Mucosa of gallbladder (tissue), 1 donor: ENCODE data around the gene AQP12B. TPM values are rescaled to one million over a fixed set of nuclear protein-coding genes. Genes with fewer than 3 reads are reported as not detected.

Source experiments
- DNase-seq: peaks from one replicate; pipeline ENCODE4 v3.0.0-alpha.2; 2020; ENCODE audit warnings: low spot score
- total RNA-seq: library from RNA; stranded (reverse); gene quantifications from one replicate; pipeline ENCODE4 v1.2.1, GENCODE V29; 2021
- donor health status: DM: no; HTN: no; CAD: no.

The AQP12B gene
- total RNA-seq, 1 donor from 2014 or later = not detected

DNA sequence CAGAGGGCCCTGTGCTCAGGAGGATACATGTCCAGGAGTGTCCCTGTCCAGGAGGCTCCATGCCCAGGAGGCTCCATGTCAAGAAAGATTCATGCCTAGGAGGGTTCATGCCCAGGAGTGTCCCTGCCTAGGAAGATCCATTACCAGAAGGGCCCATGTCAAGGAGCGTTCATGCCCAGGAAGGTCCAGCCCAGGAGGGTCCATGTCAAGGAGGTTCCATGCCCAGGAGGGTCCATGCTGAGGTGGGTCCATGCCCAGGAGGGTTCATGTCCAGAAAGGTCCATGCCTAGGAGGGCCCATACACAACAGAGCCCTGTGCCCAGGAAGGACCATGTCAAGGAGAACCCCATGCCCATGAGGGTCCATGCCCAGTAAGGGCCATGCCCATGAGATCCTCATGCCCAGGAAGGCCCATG lies 50.4 kb downstream of the AQP12B start:
- no peak for DNase-seq

DNA sequence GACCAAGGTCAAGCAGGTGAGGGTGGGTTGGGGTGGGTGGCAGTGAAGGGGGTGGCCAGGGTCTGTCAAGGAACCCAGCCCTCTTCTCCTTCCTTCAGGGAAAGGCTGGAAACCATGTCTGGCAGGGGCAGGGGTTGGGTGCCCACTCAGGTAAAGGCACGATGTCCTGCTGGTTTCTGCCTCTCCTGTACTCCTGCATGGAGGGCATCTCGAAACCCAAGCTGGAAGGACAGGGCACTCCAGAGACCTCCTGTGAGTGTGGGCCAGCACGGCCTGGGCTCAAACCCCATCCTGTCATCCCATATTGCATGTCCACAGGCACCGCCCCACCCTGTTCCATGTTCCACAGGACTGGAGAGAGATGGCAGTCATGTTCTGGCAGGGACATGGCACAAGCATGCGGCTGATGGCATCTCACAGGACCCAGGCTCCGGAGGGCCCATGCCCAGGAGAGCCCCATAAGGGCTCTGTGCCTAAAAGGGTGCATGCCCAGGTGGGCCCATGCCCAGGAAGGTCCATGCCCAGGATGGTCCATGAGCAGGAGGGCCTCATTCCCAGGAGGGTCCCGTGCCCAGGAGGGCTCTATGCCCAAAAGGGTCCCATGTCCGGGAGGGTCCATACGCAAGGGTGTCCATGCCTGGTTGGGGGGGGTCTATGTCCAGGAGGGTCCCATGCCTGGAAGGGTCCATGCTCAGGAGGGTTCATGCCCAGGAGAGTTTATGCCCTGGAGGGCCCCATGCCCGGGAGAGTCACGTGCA lies 51.0 kb downstream of the AQP12B start:
- DNase-seq = no peak

DNA sequence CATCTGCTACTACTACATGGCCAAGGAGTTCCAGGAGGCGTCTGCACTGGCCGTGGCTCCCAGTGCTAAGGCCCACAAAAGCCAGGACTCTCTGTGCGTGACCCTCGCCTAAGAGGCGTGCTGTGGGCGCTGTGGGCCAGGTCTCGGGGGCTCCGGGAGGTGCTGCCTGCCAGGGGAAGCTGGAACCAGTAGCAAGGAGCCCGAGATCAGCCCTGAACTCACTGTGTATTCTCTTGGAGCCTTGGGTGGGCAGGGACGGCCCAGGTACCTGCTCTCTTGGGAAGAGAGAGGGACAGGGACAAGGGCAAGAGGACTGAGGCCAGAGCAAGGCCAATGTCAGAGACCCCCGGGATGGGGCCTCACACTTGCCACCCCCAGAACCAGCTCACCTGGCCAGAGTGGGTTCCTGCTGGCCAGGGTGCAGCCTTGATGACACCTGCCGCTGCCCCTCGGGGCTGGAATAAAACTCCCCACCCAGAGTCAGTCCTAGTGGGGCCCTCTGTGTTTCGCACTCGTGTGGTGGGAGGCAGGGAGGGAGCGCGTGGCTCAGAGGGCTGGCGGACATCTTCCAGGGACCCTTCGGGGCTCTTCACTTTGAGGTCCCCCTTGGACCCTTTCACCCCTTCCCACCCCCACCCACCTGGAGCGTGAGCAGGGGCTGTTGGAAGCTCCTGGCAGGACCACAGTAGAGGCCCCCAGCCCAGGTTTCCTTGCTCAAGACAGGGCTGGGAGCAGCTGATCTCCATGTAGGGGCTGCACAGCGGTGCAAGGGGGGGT lies 51.7 kb downstream of the AQP12B start:
- DNase-seq = no peak

DNA sequence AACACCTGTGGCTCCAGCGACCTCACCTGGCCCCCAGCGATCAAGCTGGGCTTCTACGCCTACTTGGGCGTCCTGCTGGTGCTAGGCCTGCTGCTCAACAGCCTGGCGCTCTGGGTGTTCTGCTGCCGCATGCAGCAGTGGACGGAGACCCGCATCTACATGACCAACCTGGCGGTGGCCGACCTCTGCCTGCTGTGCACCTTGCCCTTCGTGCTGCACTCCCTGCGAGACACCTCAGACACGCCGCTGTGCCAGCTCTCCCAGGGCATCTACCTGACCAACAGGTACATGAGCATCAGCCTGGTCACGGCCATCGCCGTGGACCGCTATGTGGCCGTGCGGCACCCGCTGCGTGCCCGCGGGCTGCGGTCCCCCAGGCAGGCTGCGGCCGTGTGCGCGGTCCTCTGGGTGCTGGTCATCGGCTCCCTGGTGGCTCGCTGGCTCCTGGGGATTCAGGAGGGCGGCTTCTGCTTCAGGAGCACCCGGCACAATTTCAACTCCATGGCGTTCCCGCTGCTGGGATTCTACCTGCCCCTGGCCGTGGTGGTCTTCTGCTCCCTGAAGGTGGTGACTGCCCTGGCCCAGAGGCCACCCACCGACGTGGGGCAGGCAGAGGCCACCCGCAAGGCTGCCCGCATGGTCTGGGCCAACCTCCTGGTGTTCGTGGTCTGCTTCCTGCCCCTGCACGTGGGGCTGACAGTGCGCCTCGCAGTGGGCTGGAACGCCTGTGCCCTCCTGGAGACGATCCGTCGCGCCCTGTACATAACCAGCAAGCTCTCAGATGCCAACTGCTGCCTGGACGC lies 52.5 kb downstream of the AQP12B start:
- no peak for DNase-seq

- DNase-seq = no peak
Measured at GRCh38 chr2:240629619-240629967, 53.1 kb downstream of the AQP12B start.

DNA sequence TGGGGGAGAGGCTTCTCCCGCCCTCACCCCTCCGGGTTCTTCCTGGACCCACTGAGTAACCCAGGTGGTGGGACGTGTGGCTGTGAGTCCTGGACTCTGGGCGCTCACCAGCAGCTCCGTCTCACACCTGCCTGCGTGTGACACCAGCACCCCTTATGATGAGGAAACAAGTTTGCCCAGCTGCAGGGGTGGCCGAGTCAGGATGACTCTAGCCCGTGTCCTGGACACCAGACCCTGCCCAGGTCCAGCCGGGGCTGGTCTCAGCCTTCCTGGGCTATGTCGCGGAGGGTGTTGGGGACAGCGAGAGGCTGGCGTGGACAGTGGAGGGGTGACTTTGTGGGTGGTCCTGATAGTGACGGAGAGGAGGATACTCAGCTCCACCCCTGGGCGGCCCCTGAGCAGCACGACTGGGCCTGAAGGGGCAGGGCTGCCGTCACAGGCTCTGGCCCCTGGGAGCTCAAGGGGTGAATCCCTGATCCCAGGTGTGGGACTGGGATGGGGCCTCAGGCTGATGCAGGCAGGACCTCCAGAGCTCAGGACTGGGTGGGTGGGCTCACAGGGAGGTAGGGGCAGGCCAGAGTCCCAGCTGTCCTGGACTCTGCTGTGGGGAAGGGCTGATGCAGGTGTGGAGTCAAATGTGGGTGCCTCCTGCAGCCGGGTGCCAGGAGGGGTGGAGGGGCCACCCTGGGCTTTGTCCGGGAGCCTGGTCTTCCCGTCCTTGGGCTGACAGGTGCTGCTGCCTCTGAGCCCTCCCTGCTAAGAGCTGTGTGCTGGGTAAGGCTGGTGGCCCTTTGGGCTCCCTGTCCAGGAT lies 53.7 kb downstream of the AQP12B start:
- DNase-seq = no peak

DNA sequence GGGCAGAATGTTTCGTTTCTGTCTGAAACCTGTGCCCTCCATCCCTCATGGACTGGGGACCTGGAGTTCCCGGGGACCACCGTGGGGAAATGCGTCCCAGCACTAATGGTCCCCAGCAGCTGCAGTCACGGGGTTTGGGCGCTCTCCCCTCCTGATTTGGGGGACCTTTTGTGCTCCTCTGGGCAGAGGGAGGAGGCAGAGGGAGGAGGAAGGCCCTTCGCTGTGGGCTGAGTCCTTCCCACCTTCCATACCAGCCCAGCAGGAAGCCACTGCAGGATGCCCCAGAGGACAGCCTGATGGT lies 54.2 kb downstream of the AQP12B start:
- DNase-seq = no peak

DNA sequence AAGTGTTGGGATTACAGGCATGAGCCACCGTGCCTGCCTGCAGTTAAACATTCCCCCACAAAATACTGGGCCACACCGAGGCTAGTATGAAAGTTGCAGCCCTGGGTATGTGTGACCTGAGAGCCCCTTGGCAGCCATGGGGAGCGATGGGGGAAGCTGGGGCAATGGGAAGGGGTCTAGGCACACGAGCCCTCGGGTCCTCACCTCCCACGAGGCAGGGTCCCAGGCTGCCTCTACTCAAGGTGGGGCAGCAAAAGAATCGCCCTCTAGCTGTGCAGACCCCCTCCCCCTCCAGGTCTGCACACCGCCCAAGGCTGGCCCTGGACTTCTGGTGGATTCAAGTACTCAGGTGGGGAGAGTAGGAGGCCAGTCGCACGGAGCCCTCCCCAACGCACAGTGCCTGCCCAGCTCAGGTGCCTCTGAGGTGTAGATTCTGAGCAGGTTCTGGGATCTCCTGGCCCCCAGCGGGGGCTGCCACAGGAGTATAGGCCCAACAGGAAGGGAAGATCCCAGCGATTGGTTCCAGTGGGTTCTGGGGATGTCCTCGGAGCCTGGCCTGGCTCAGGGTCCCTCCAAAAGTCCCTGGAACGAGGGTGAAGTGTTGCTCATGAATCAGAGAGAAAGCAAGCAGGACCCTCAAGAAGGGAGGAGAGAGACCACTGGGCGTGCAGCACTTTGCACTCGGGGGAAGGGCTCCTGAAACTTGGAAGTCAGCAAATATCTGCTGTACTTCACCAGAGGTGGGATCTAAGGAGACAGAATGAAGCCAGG lies 54.8 kb downstream of the AQP12B start:
- DNase-seq = no peak

GRCh38 chr2:240626531-240627300 lies 56.0 kb downstream of the AQP12B start:
- no peak for DNase-seq

Other genes with a start within 250 kb of the AQP12B start
- 65.7 TPM for gene GPC1, start 247.2 kb downstream of the AQP12B start, total RNA-seq
- gene ANKMY1, start 124.9 kb downstream of the AQP12B start, total RNA-seq = 25.6 TPM
- 4.0 TPM for gene DUSP28, start 122.5 kb downstream of the AQP12B start, total RNA-seq
- gene RNPEPL1, start 114.4 kb downstream of the AQP12B start, total RNA-seq = 91.8 TPM
- gene CAPN10, start 96.2 kb downstream of the AQP12B start, total RNA-seq = 56.1 TPM
- 71.2 TPM for gene GPR35, start 57.4 kb downstream of the AQP12B start, total RNA-seq
- not detected for gene AQP12A, start 9.0 kb upstream of the AQP12B start, total RNA-seq
- 1.6 TPM for gene KIF1A, start 137.3 kb upstream of the AQP12B start, total RNA-seq
- 1.6 TPM for gene AGXT, start 185.9 kb upstream of the AQP12B start, total RNA-seq
- gene MAB21L4, start 213.3 kb upstream of the AQP12B start, total RNA-seq = 2.8 TPM
- 0.09 TPM for gene CROCC2, start 223.5 kb upstream of the AQP12B start, total RNA-seq